ENCODE data around the gene SLC25A41.

DNA sequence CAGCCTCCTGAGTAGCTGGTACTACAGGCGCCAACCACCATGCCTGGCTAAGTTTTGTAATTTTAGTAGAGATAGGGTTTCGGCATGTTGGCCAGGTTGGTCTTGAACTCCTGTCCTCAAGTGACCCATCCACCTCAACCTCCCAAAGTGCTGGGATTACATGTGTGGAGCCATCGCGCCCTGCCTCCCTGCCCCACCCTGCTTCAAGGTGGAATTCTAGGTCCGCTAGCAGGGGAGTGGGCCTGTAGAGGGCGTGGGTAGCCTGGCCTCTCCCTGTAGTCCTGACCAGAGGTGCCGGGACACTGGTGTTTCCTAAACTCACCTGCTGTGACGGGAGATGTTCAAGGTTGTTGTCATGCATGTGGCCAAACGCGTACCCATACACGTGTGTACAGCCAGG is 398 bp downstream of the SLC25A41 start:
- no peak for TF ChIP-seq CTCF (IDR thresholded peaks at IDR 0.05)
- no peak for TF ChIP-seq POLR2A (IDR thresholded peaks at IDR 0.05)
- TF ChIP-seq POLR2AphosphoS5 (IDR thresholded peaks at IDR 0.05): no peak

All from prostate gland (tissue), 2 donors.